Left lung (tissue), 10 donors: ENCODE measurements around the gene PRB3. TPM values are rescaled to one million over a fixed set of nuclear protein-coding genes. Genes with fewer than 3 reads are reported as not detected.
A peak's percentile ranks its signal among the peaks of the same experiment; 100 is the strongest.

Source experiments
- ATAC-seq: fragments of 200-7000 bp; cut with Tn5 transposase; one replicate; pipeline ENCODE4 v1.9.1; 2020; ENCODE audit warnings: moderate library complexity
- DNase-seq, 4 donors: peaks; one replicate each; pipeline ENCODE4 v3.0.0-alpha.2; 2013 to 2020
- H3K27ac ChIP-seq, 2 donors: fragments of 200-600 bp; sonication (generic) in 1 of 2; one replicate each; pipeline versions ENCODE4 v1.5.0 to v1.8.0; 2020 to 2021
- H3K27me3 ChIP-seq, 2 donors: fragments of 200-600 bp; sonication (generic) in 1 of 2; one replicate each; pipeline versions ENCODE4 v1.5.0 to v1.8.0; 2020 to 2021
- H3K36me3 ChIP-seq, 2 donors: fragments of 200-600 bp; sonication (generic) in 1 of 2; one replicate each; pipeline versions ENCODE4 v1.5.0 to v1.8.0; 2020 to 2021
- H3K4me1 ChIP-seq, 2 donors: fragments of 200-600 bp; one replicate each; pipeline ENCODE4 v1.8.0; 2021
- H3K4me3 ChIP-seq, 2 donors: fragments of 200-600 bp; sonication (generic) in 1 of 2; one replicate each; pipeline versions ENCODE4 v1.5.0 to v1.8.0; 2020 to 2021; ENCODE audit warnings: mild to moderate bottlenecking in 1 of 2
- H3K9me3 ChIP-seq, 2 donors: fragments of 200-600 bp; sonication (generic) in 1 of 2; one replicate each; pipeline versions ENCODE4 v1.5.0 to v1.8.0; 2020 to 2021
- intact Hi-C, 2 donors: fragments of 100-400 bp; cut with DNase I; formaldehyde crosslinking; loops; one replicate each; pipeline versions ENCODE4 v1.11.2 to v1.14.2; 2022
- polyA plus RNA-seq, 6 donors: library from polyadenylated mRNA; unstranded; fragments of 120-200 nt; gene quantifications; one replicate each; pipeline ENCODE4 v1.2.1, GENCODE V29; 2013; ENCODE audit not compliant: insufficient read length in 6 of 6
- total RNA-seq, 2 donors: library from RNA; stranded (reverse); fragmentation: NEBNext Ultra II Directional; extraction: Animal tissue kit (Norgen Biotek cat#: 25700); gene quantifications; one replicate each; pipeline ENCODE4 v1.2.1, GENCODE V29; 2021
- TF ChIP-seq, protein P1 (sequence below), 2 donors: fragments of 200-600 bp; sonication (generic) in 1 of 2; IDR thresholded peaks; one replicate each; pipeline versions ENCODE4 v1.5.0 to v1.8.0; 2021; ENCODE audit warnings: antibody characterized with exemption in 2 of 2
- donor health status: DM: no; HTN: yes; CAD: no.
- donor health status: DM: no; HTN: no; CAD: no.

PRB3 gene
- total and polyA plus RNA-seq, 8 donors: 0.13 to 0.14 TPM; not detected in 6

DNA sequence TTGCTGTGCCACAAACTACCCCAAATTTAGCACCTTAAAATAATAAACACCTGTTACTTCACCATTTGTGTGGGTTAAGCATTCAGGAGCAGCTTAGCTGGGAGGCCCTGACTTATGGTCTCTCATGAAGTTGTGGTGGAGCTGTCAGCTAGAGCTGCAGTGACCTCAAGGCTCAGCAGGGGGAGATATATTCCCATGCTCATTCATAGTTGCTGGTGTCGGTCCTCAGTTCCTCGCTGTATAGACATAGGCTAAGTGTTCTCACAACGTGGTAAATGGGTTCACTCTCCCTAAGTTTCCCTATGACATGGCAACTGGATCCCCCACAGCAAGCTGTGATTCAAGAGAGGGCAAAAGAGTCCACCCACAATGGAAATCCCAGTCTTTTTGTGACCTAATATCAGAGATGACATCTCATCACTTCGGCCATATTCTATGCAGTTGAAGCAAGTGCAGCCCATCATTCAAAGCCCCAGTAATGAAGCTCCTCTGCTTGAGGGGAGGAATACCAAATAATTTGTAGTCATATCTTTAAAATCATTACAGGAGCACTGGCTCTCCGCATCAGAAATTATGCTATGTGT is 41.1 kb downstream of the PRB3 start:
- intact Hi-C loops: no loop called here
- Histone ChIP-seq H3K4me3 (no peak overlapping the region), H3K27ac (no peak overlapping the region), H3K4me1 (no peaks in the 10 kb centered on the region), H3K27me3 (no peaks in the 10 kb centered on the region), H3K9me3 (no peaks in the 10 kb centered on the region), H3K36me3 (no peaks in the 10 kb centered on the region)
- TF ChIP-seq, protein P1, sequence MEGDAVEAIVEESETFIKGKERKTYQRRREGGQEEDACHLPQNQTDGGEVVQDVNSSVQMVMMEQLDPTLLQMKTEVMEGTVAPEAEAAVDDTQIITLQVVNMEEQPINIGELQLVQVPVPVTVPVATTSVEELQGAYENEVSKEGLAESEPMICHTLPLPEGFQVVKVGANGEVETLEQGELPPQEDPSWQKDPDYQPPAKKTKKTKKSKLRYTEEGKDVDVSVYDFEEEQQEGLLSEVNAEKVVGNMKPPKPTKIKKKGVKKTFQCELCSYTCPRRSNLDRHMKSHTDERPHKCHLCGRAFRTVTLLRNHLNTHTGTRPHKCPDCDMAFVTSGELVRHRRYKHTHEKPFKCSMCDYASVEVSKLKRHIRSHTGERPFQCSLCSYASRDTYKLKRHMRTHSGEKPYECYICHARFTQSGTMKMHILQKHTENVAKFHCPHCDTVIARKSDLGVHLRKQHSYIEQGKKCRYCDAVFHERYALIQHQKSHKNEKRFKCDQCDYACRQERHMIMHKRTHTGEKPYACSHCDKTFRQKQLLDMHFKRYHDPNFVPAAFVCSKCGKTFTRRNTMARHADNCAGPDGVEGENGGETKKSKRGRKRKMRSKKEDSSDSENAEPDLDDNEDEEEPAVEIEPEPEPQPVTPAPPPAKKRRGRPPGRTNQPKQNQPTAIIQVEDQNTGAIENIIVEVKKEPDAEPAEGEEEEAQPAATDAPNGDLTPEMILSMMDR (IDR thresholded peaks at IDR 0.05): peak; percentile 25 to 33
- ATAC-seq (peak; percentile 96), DNase-seq (peak in 1 of 4 donors; percentile 28)

DNA sequence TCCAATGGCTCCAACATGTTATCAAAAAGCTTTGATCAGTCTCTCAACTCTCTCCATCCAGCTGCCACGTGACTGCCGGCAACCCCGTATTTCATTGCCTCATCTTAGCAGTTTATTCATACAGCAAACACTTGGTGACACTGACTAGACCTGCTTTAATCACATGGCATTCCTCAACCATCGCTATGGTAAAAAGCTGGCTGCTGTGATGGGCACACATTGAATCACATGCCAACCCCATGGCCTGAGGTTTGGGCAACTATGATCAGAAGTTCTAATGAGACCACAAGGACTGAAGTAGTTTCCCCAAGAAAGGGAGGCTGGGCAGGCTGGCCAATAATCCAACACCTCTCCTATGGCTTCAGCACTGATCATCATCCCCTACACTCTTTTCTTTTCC is 42.1 kb downstream of the PRB3 start:
- TF ChIP-seq, protein P1 (IDR thresholded peaks at IDR 0.05): no peak
- no peaks in the 10 kb centered on the region for H3K4me1 ChIP-seq
- no peak overlapping the region for H3K4me3 ChIP-seq
- H3K27me3 ChIP-seq: no peaks in the 10 kb centered on the region
- intact Hi-C loops: no loop called here
- ATAC-seq (no peak), DNase-seq (no peak)
- no peaks in the 10 kb centered on the region for H3K36me3 ChIP-seq
- no peaks in the 10 kb centered on the region for H3K9me3 ChIP-seq
- no peak overlapping the region for H3K27ac ChIP-seq

Other genes starting within 250 kb of the PRB3 start
- 1 to 10 TPM; 2.0 to 3.3 TPM for gene TAS2R19, start 247.1 kb downstream of the PRB3 start, total RNA-seq
- gene TAS2R19, start 247.1 kb downstream of the PRB3 start, polyA plus RNA-seq: 1 to 10 TPM; 1.5 to 3.3 (median 2.2) TPM
- gene TAS2R31, start 238.3 kb downstream of the PRB3 start, total RNA-seq: 1 to 10 TPM; 2.1 to 3.4 TPM
- gene TAS2R31, start 238.3 kb downstream of the PRB3 start, polyA plus RNA-seq: 1 to 10 TPM; 1.2 to 2.9 (median 2.2) TPM
- gene TAS2R46, start 207.4 kb downstream of the PRB3 start, total RNA-seq: 1 to 10 TPM; 1.0 to 1.4 TPM
- under 1 TPM in 4 of 6 donors, not detected in 2; 0.20 to 0.37 (median 0.31) TPM for gene TAS2R46, start 207.4 kb downstream of the PRB3 start, polyA plus RNA-seq
- gene TAS2R43, start 177.4 kb downstream of the PRB3 start, total RNA-seq: under 1 TPM; 0.52 to 0.71 TPM
- gene TAS2R43, start 177.4 kb downstream of the PRB3 start, polyA plus RNA-seq: under 1 TPM; 0.38 to 0.78 (median 0.60) TPM
- 1 to 10 TPM; 1.9 to 3.1 TPM for gene TAS2R30, start 135.1 kb downstream of the PRB3 start, total RNA-seq
- under 1 TPM; 0.20 to 0.81 (median 0.35) TPM for gene TAS2R30, start 135.1 kb downstream of the PRB3 start, polyA plus RNA-seq
- gene SMIM10L1, start 98.5 kb downstream of the PRB3 start, total RNA-seq: 10 to 100 TPM in 1 of 2 donors, 1 to 10 TPM in 1; 9.5 to 10.3 TPM
- 10 to 100 TPM; 13.0 to 15.5 (median 13.3) TPM for gene SMIM10L1, start 98.5 kb downstream of the PRB3 start, polyA plus RNA-seq
- gene TAS2R42, start 82.8 kb downstream of the PRB3 start, total RNA-seq: not detected
- under 1 TPM in 1 of 6 donors, not detected in 5; 0.15 TPM for gene TAS2R42, start 82.8 kb downstream of the PRB3 start, polyA plus RNA-seq
- not detected for gene PRB4, start 40.7 kb upstream of the PRB3 start, total RNA-seq
- gene PRB4, start 40.7 kb upstream of the PRB3 start, polyA plus RNA-seq: not detected
- gene PRB2, start 125.9 kb upstream of the PRB3 start, total RNA-seq: not detected
- under 1 TPM in 1 of 6 donors, not detected in 5; 0.13 TPM for gene PRB2, start 125.9 kb upstream of the PRB3 start, polyA plus RNA-seq